Transverse colon (tissue), 4 donors: ENCODE results near the gene TMEM132C. TPM values are rescaled to one million over a fixed set of nuclear protein-coding genes. Genes with fewer than 3 reads are reported as not detected.

Experiments used
- DNase-seq: peaks from one replicate; pipeline ENCODE4 v3.0.0-alpha.2; 2019
- H3K27ac ChIP-seq, 4 donors: fragments of 200-600 bp; sonication (generic); 2 replicates each; pipeline ENCODE4 v1.5.1; 2016 to 2018; ENCODE audit warnings: inconsistent platforms in 4 of 4
- H3K27me3 ChIP-seq: fragments of 200-600 bp; sonication (generic); 2 replicates; pipeline ENCODE4 v1.5.1; 2017; ENCODE audit warnings: inconsistent platforms
- H3K36me3 ChIP-seq, 4 donors: fragments of 200-600 bp; sonication (generic); 2 replicates each; pipeline ENCODE4 v1.5.1; 2017 to 2019; ENCODE audit warnings: inconsistent platforms in 4 of 4
- H3K4me1 ChIP-seq, 4 donors: fragments of 200-600 bp; sonication (generic); 2 replicates each; pipeline ENCODE4 v1.5.1; 2017 to 2020; ENCODE audit warnings: inconsistent platforms in 4 of 4
- H3K4me3 ChIP-seq, 4 donors: fragments of 200-600 bp; sonication (generic); 1 replicate in 1 of 4; 2 replicates in 3 of 4; pipeline versions ENCODE4 v1.5.1 to v1.6.1; 2017 to 2019; ENCODE audit warnings: inconsistent platforms in 4 of 4
- H3K9me3 ChIP-seq, 2 donors: fragments of 200-600 bp; sonication (generic); 2 replicates each; pipeline ENCODE4 v1.5.1; 2017 to 2019; ENCODE audit warnings: inconsistent platforms in 2 of 2
- CTCF ChIP-seq, 5 experiments: fragments of 200-600 bp in 3 of 5; fragments of 450-650 bp in 2 of 5; sonication (generic) in 3 of 5; IDR thresholded peaks; 1 replicate in 2 of 5; 2 replicates in 3 of 5; pipeline ENCODE4 v1.5.1; 2016 to 2017; ENCODE audit warnings: antibody characterized with exemption in 5 of 5, inconsistent platforms in 3 of 5, mild to moderate bottlenecking in 2 of 5, moderate library complexity in 1 of 5
- EP300 ChIP-seq: sonication (generic); formaldehyde crosslinking; IDR thresholded peaks from one replicate; pipeline ENCODE4 v1.6.1; 2017; ENCODE audit warnings: antibody characterized with exemption, low read depth
- POLR2A ChIP-seq: fragments of 450-650 bp; IDR thresholded peaks from one replicate; pipeline ENCODE4 v1.6.1; 2016; ENCODE audit warnings: antibody characterized with exemption, mild to moderate bottlenecking, moderate library complexity
- POLR2AphosphoS5 ChIP-seq, 3 donors: sonication (generic); formaldehyde crosslinking; IDR thresholded peaks; one replicate each; pipeline ENCODE4 v1.6.1; 2016; ENCODE audit warnings: antibody characterized with exemption in 3 of 3
- WGBS, 2 donors: methylation state at CpG; one replicate each; pipeline ENCODE4 v1.1.5; 2018; ENCODE audit warnings: low coverage in 1 of 2; 5-methylcytosine and 5-hydroxymethylcytosine counted together
- in situ Hi-C, 4 donors: fragments of 200-750 bp; cut with MboI; loops; one replicate each; pipeline versions ENCODE4 v1.15.0 to v1.15.1; 2017; ENCODE audit warnings: low sequenced_read_pairs in 3 of 4, low pct_ligation_motif_present in 1 of 4, low pct_unique_long_range_greater_than_20kb in 1 of 4
- intact Hi-C: fragments of 100-400 bp; cut with DNase I; formaldehyde crosslinking; loops from one replicate; pipeline ENCODE4 v1.15.1; 2023; ENCODE audit warnings: low total_unique reads
- total RNA-seq, 4 donors: library from RNA; depleted of rRNA; stranded (reverse); fragments of >200 nt; gene quantifications; one replicate each; pipeline ENCODE4 v1.1.0, GENCODE V29; 2016

Gene TMEM132C
- total RNA-seq, 4 donors from 2014 or later: 0.20 to 1.6 (median 0.58) TPM

- Histone ChIP-seq H3K4me1 (no peaks in the 10 kb centered on the region), H3K36me3 (no peaks in the 10 kb centered on the region), H3K4me3 (no peak overlapping the region), H3K27me3 (no peaks in the 10 kb centered on the region), H3K27ac (no peak overlapping the region), H3K9me3 (no peaks in the 10 kb centered on the region)
- in situ Hi-C loops: no loop called here
- DNase-seq: no peak
- TF ChIP-seq POLR2AphosphoS5 (IDR thresholded peaks at IDR 0.05) (no peak), POLR2A (no peak), CTCF (IDR thresholded peaks at IDR 0.05) (no peak), EP300 (no peak)
- WGBS, 2 donors: 74% methylated on average over 17 of the region's 17 CpGs; no CpG with 5 or more reads in 1 of the 2 donors
- intact Hi-C loops: no loop called here
Observed at GRCh38 chr12:128652136-128652751, 385.3 kb downstream of the TMEM132C start.

DNA sequence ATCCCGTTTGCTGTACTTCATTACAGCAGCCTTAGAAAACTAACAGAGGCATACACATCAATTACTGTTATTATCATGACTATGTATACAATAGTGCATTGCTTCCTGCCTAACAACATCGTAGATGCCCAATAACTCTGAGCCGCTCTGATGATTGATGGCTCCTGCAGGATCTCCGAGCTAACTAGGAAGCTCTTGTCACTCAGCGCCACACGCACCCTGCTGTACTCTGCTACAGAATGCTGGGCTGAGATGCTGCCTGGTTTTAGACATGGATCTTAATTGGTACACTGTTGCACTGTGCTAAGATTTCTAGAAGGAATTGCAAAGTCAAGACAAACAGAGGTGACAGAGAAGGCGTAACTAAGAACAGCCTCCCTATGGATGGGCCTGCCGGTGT is 387.5 kb downstream of the TMEM132C start:
- DNase-seq: no peak
- no peaks in the 10 kb centered on the region for H3K9me3 ChIP-seq
- H3K4me1 ChIP-seq: no peaks in the 10 kb centered on the region
- no peak overlapping the region for H3K27ac ChIP-seq
- H3K36me3 ChIP-seq: no peaks in the 10 kb centered on the region
- intact Hi-C loops: no loop called here
- in situ Hi-C loops: no loop called here
- no peak overlapping the region for H3K4me3 ChIP-seq
- 71 to 83% methylated on average over 4 to 8 of the region's 8 CpGs for WGBS, 2 donors
- no peaks in the 10 kb centered on the region for H3K27me3 ChIP-seq
- TF ChIP-seq CTCF (IDR thresholded peaks at IDR 0.05): no peak
- TF ChIP-seq POLR2AphosphoS5 (IDR thresholded peaks at IDR 0.05): no peak
- no peak for TF ChIP-seq POLR2A

GRCh38 chr12:128657378-128657777 is 390.4 kb downstream of the TMEM132C start:
- Histone ChIP-seq H3K9me3 (no peaks in the 10 kb centered on the region), H3K4me1 (no peaks in the 10 kb centered on the region), H3K27ac (no peak overlapping the region), H3K27me3 (no peaks in the 10 kb centered on the region), H3K4me3 (no peak overlapping the region), H3K36me3 (no peaks in the 10 kb centered on the region)
- in situ Hi-C loops (no loop called here), intact Hi-C loops (no loop called here)
- TF ChIP-seq POLR2AphosphoS5 (IDR thresholded peaks at IDR 0.05) (no peak), POLR2A (no peak), EP300 (no peak), CTCF (IDR thresholded peaks at IDR 0.05) (no peak)
- DNase-seq: no peak
- 72 to 80% methylated on average over 1 to 3 of the region's 3 CpGs for WGBS, 2 donors

- intact Hi-C loops: no loop called here
- WGBS, 2 donors: 45 to 80% methylated on average over 2 to 7 of the region's 7 CpGs
- Histone ChIP-seq H3K36me3 (no peaks in the 10 kb centered on the region), H3K27ac (no peak overlapping the region), H3K9me3 (no peaks in the 10 kb centered on the region), H3K27me3 (no peaks in the 10 kb centered on the region), H3K4me1 (no peaks in the 10 kb centered on the region), H3K4me3 (no peak overlapping the region)
- TF ChIP-seq EP300 (no peak), CTCF (IDR thresholded peaks at IDR 0.05) (no peak), POLR2A (no peak), POLR2AphosphoS5 (IDR thresholded peaks at IDR 0.05) (no peak)
- in situ Hi-C loops: no loop called here
- DNase-seq: no peak
Observed at GRCh38 chr12:128660532-128661225, 393.7 kb downstream of the TMEM132C start.
